GM12878 (cell line): ENCODE data around the gene RABEP2. TPM values are rescaled to one million over a fixed set of nuclear protein-coding genes. Genes with fewer than 3 reads are reported as not detected.

Experiments used
- ATAC-seq: fragments of 200-7000 bp; cut with Tn5 transposase; 3 replicates; pipeline ENCODE4 v1.9.1; 2020; ENCODE audit warnings: mild to moderate bottlenecking, moderate library complexity
- BruUV-seq: library from RNA; stranded (reverse); fragments of 400-500 nt; replicated peaks from 2 replicates; lab custom pipeline; 2021; lab: Mats Ljungman, UMichigan
- CTCF ChIA-PET: fragments of 300-600 bp; sonication (Branson Sonifier 250); formaldehyde crosslinking; extraction: SDS; loops from one replicate; lab custom pipeline; 2021; ENCODE audit warnings: inconsistent platforms; lab: Yijun Ruan, JAX
- POLR2A ChIA-PET: fragments of 350-600 bp; formaldehyde crosslinking; extraction: SDS; loops from one replicate; lab custom pipeline; 2021; ENCODE audit warnings: inconsistent platforms; lab: Charles Lee
- RAD21 ChIA-PET: fragments of 300-600 bp; sonication (Branson Sonifier 250); formaldehyde crosslinking; loops from one replicate; lab custom pipeline; 2023; ENCODE audit warnings: antibody characterized with exemption; ENCODE audit not compliant: unreplicated experiment; lab: Charles Lee
- SMC1A ChIA-PET: fragments of 300-600 bp; sonication (Branson Sonifier 250); formaldehyde crosslinking; loops from one replicate; lab custom pipeline; 2023; ENCODE audit not compliant: unreplicated experiment, uncharacterized antibody; lab: Charles Lee
- DNase-seq: peaks from one replicate; pipeline ENCODE4 v3.0.0-alpha.2; 2011; ENCODE audit warnings: low read depth, low spot score
- FAIRE-seq: peaks from 3 replicates; lab custom pipeline; 2011; peaks lifted over from hg19 to GRCh38; lab: Jason Lieb, UNC
- H2AFZ ChIP-seq: 2 replicates; pipeline ENCODE4 v1.6.0; 2011; ENCODE audit warnings: low read depth, low read length, control low read depth; ENCODE audit not compliant: control insufficient read depth
- H3K27ac ChIP-seq: 2 replicates; pipeline ENCODE4 v1.5.1; 2011; ENCODE audit warnings: control low read depth; ENCODE audit not compliant: control insufficient read depth, insufficient read depth
- H3K27me3 ChIP-seq, 2 experiments: replicated peaks in 1 of 2; 2 replicates each; pipeline versions ENCODE4 v1.6.0 to v1.6.1; 2011; ENCODE audit warnings: low read length in 1 of 2; ENCODE audit not compliant: control insufficient read depth in 2 of 2, insufficient read depth in 2 of 2
- H3K36me3 ChIP-seq, 2 experiments: 2 replicates each; pipeline ENCODE4 v1.5.1; 2011; ENCODE audit warnings: low read length in 1 of 2; ENCODE audit not compliant: control insufficient read depth in 2 of 2, insufficient read depth in 2 of 2
- H3K4me1 ChIP-seq: 2 replicates; pipeline ENCODE4 v1.6.1; 2011; ENCODE audit warnings: mild to moderate bottlenecking, low read length, moderate library complexity, mixed read lengths; ENCODE audit not compliant: control insufficient read depth, insufficient read depth
- H3K4me2 ChIP-seq: 2 replicates; pipeline ENCODE4 v1.6.0; 2011; ENCODE audit warnings: control low read depth; ENCODE audit not compliant: control insufficient read depth, insufficient read depth
- H3K4me3 ChIP-seq: fragments of 200-600 bp; sonication (generic); 2 replicates; pipeline ENCODE4 v1.5.1; 2016
- H3K79me2 ChIP-seq: 2 replicates; pipeline ENCODE4 v1.6.0; 2011; ENCODE audit warnings: low read length; ENCODE audit not compliant: control insufficient read depth, insufficient read depth
- H3K9ac ChIP-seq: 2 replicates; pipeline ENCODE4 v1.8.0; 2011; ENCODE audit warnings: low read length, control low read depth, mixed read lengths; ENCODE audit not compliant: control insufficient read depth, insufficient read depth
- H3K9me3 ChIP-seq: replicated peaks from 3 replicates; pipeline ENCODE4 v1.5.1; 2011; ENCODE audit warnings: mild to moderate bottlenecking, low read length; ENCODE audit not compliant: control insufficient read depth, insufficient read depth
- H4K20me1 ChIP-seq: 2 replicates; pipeline ENCODE4 v1.6.0; 2011; ENCODE audit not compliant: control insufficient read depth, insufficient read depth
- BHLHE40 ChIP-seq, 2 experiments: fragments of 450-650 bp in 1 of 2; IDR thresholded peaks; 2 replicates each; pipeline ENCODE4 v1.6.1; 2011 to 2017; ENCODE audit warnings: low read depth in 2 of 2, borderline replicate concordance in 1 of 2, improper control_type of control experiment in 1 of 2, low read length in 1 of 2, mild to moderate bottlenecking in 1 of 2
- CHD2 ChIP-seq: IDR thresholded peaks from 2 replicates; pipeline ENCODE4 v1.6.1; 2011; ENCODE audit warnings: low read depth, low read length, improper control_type of control experiment, borderline replicate concordance
- FOXM1 ChIP-seq: IDR thresholded peaks from 2 replicates; pipeline ENCODE4 v1.6.1; 2012; ENCODE audit warnings: low read depth, mild to moderate bottlenecking, inconsistent platforms, low read length, moderate library complexity
- RAD21 ChIP-seq: IDR thresholded peaks from 2 replicates; pipeline ENCODE4 v1.6.1; 2011; ENCODE audit warnings: mild to moderate bottlenecking, low read depth, low read length, moderate library complexity; ENCODE audit not compliant: insufficient read depth
- ZBTB40 ChIP-seq: fragments of 450-650 bp; IDR thresholded peaks from 2 replicates; pipeline ENCODE4 v1.6.1; 2016; ENCODE audit warnings: mild to moderate bottlenecking, moderate library complexity, borderline replicate concordance
- ZZZ3 ChIP-seq: IDR thresholded peaks from 2 replicates; pipeline ENCODE4 v1.6.1; 2011; ENCODE audit warnings: low read depth; ENCODE audit not compliant: control insufficient read depth, insufficient read length
- WGBS: methylation state at CpG from one replicate; pipeline ENCODE4 v1.1.6; 2016; ENCODE audit warnings: low lambda C conversion rate; ENCODE audit not compliant: insufficient replicate concordance, insufficient coverage; ENCODE audit errors: missing lambda C conversion rate; 5-methylcytosine and 5-hydroxymethylcytosine counted together
- in situ Hi-C: fragments of 300-500 bp; cut with MboI; formaldehyde crosslinking; loops from 9 replicates; pipeline ENCODE4 v1.14.3; 2018; ENCODE audit warnings: mixed read lengths
- intact Hi-C: fragments of 100-400 bp; cut with micrococcal nuclease; formaldehyde crosslinking; loops from one replicate; pipeline ENCODE4 v1.14.2; 2022; ENCODE audit not compliant: unreplicated experiment
- polyA plus RNA-seq, 11 experiments: library from polyadenylated mRNA; depleted of rRNA in 4 of 11; unstranded in 6 of 11; stranded (reverse) in 5 of 11; fragments of >200 nt; fragmentation: Nextera tagmentation in 4 of 11; fragmentation: Illumina TruSeq in 1 of 11; extraction: Ambion mirVana in 4 of 11; extraction: Trizol in 1 of 11; gene quantifications; 1 replicate in 1 of 11; 2 replicates in 10 of 11; pipeline versions ENCODE4 v1.2.1 to v1.2.3, GENCODE V29; 2011 to 2016; ENCODE audit warnings: inconsistent platforms in 2 of 11, missing spikeins in 2 of 11, low read depth in 1 of 11
- total RNA-seq, 4 experiments: library from RNA; depleted of rRNA in 3 of 4; stranded (reverse); fragments of >200 nt in 3 of 4; fragmentation: Illumina TruSeq in 1 of 4; extraction: Trizol in 1 of 4; gene quantifications; 2 replicates each; pipeline versions ENCODE4 v1.2.1 to v1.2.3, GENCODE V29; 2013 to 2021

RABEP2 gene
- total and polyA plus RNA-seq, 10 of the 15 experiments (the other 5 are each of a cell fraction or from before 2014, with no cell fraction given), result 0.47 to 33.2 (median 18.6) TPM

- BruUV-seq, result no TSS peak
- Histone ChIP-seq H4K20me1 (no peaks in the 10 kb centered on the region), H3K79me2 (no peaks in the 10 kb centered on the region), H3K4me1 (no peaks in the 10 kb centered on the region; the same call in 1 of the 2 replicates), H2AFZ (no peak overlapping the region), H3K27me3 (no peaks in the 10 kb centered on the region)
- ChIA-PET SMC1A (interaction anchor here (0.7 to 1.9 kb wide), 4 partner anchors 11 to 49 kb away, joined by 3 to 10 read pairs (median 4); no protein-coding TSS in a partner anchor), POLR2A (no interaction called here), RAD21 (interaction anchor here (1.1 to 2.3 kb wide), 2 partner anchors 28 to 50 kb away, joined by 5 to 16 read pairs; no protein-coding TSS in a partner anchor)
- in situ Hi-C loops (no loop called here), intact Hi-C loops (no loop called here)
- TF ChIP-seq RAD21 (no peak), ZZZ3 (no peak), FOXM1 (no peak), CHD2 (no peak), ZBTB40 (no peak), BHLHE40 (IDR thresholded peaks at IDR 0.05; ENCODE audit: borderline replicate concordance in 1 of 2, low read depth in 2 of 2, low read length in 1 of 2) (no peak)
- TF ChIP-seq, all 136 proteins: peak for 0
- Histone ChIP-seq H3K9me3 (no peaks in the 10 kb centered on the region), H3K36me3 (no peaks in the 10 kb centered on the region), H3K4me2 (no peak overlapping the region), H3K4me3 (no peak overlapping the region), H3K9ac (no peak overlapping the region), H3K27ac (no peak overlapping the region)
- WGBS, result 77% methylated on average over 4 of the region's 4 CpGs
- no peak for DNase-seq
- CTCF ChIA-PET, result interaction anchor here (1.0 kb wide), 1 partner anchor 49 kb away, joined by 3 read pairs; no protein-coding TSS in a partner anchor
- no peak for FAIRE-seq
- ATAC-seq, result no peak
These were observed 29.4 kb downstream of the RABEP2 start for GRCh38 chr16:28895609-28896008.
